ENCODE results near the gene GTF2H4. TPM values are rescaled to one million over a fixed set of nuclear protein-coding genes. Genes with fewer than 3 reads are reported as not detected.
A peak's percentile ranks its signal among the peaks of the same experiment; 100 is the strongest.

Gene GTF2H4
- total and polyA plus RNA-seq, 2 of the 8 experiments (the other 6 are each of a cell fraction or from before 2014, with no cell fraction given), result 42.3 to 53.4 TPM

GRCh38 chr6:30880698-30881252 lies 27.2 kb upstream of the GTF2H4 start:
- Histone ChIP-seq H3K18ac (ENCODE audit: extremely low read depth, low read length) (peak overlapping the region; percentile 62; the same call in 1 of the 2 replicates), H3K27ac (ENCODE audit: low read depth, low read length) (peak overlapping the region; percentile 70), H3K4ac (replicated peaks; ENCODE audit: insufficient read length, low read depth, low read length) (no peak overlapping the region), H4K8ac (ENCODE audit: extremely low read depth, insufficient read depth, low read length) (no peak overlapping the region), H3K9me3 (ENCODE audit: insufficient read depth in 2 of 2, low read depth in 1 of 2, low read length in 1 of 2) (no peaks in the 10 kb centered on the region), H3K27me3 (replicated peaks in 1 of 4; ENCODE audit: control insufficient read depth in 3 of 4, extremely low read depth in 1 of 4, insufficient read depth in 3 of 4, low read length in 3 of 4) (no peaks in the 10 kb centered on the region), H3K4me3 (ENCODE audit: extremely low read depth in 1 of 4, insufficient read depth in 2 of 4, low read depth in 3 of 4, low read length in 4 of 4) (peak overlapping the region; percentile 41 to 86 (median 52)), H3K4me1 (replicated peaks in 1 of 4; ENCODE audit: control insufficient read depth in 3 of 4, insufficient read depth in 4 of 4, low read length in 3 of 4) (peaks cover 7 to 50% (median 33%) of the 10 kb centered on the region in 4 experiments), H3K4me2 (ENCODE audit: insufficient read depth in 1 of 2, low read depth in 2 of 2, low read length in 2 of 2) (peak overlapping the region; percentile 92 to 94), H4K5ac (ENCODE audit: insufficient read length, low read depth, low read length) (peak overlapping the region; percentile 30), H4K91ac (replicated peaks; ENCODE audit: insufficient read length, low read length) (no peak overlapping the region), H3K79me1 (ENCODE audit: low read depth, low read length) (peaks cover 11% of the 10 kb centered on the region; the same call in 1 of the 2 replicates), H4K20me1 (replicated peaks in 1 of 2; ENCODE audit: control insufficient read depth in 1 of 2, insufficient read depth in 2 of 2, low read length in 2 of 2) (peaks cover 0 to 9% of the 10 kb centered on the region in 2 experiments), H3K14ac (ENCODE audit: insufficient read length) (no peak overlapping the region), H2BK120ac (replicated peaks; ENCODE audit: low read depth, low read length) (no peak overlapping the region), H3K23ac (ENCODE audit: insufficient read length) (no peak overlapping the region), H3K36me3 (ENCODE audit: control insufficient read depth in 2 of 4, insufficient read depth in 4 of 4, low read length in 3 of 4) (no peaks in the 10 kb centered on the region), H2BK12ac (ENCODE audit: low read depth, low read length) (peak overlapping the region; percentile 89; the same call in 1 of the 2 replicates), H3K23me2 (ENCODE audit: low read depth, low read length) (peaks cover 33% of the 10 kb centered on the region), H2BK5ac (ENCODE audit: low read depth, low read length) (peak overlapping the region; percentile 96; the same call in 1 of the 2 replicates), H3K9ac (replicated peaks in 1 of 4; ENCODE audit: extremely low read depth in 1 of 4, low read depth in 3 of 4, low read length in 3 of 4) (peak overlapping the region in 3 of 4 experiments; percentile 29 to 66 (median 65); a peak in 4 of 7 replicates), H2BK20ac (ENCODE audit: low read length) (peak overlapping the region; percentile 67), H2AFZ (ENCODE audit: low read length) (no peak overlapping the region), H3K56ac (replicated peaks; ENCODE audit: insufficient read length, low read depth, low read length) (no peak overlapping the region), H2AK5ac (ENCODE audit: low read depth, low read length) (no peak overlapping the region), H3K79me2 (ENCODE audit: control insufficient read depth in 1 of 2, insufficient read depth in 2 of 2, low read length in 2 of 2) (peaks cover 5 to 33% of the 10 kb centered on the region in 2 experiments; a peak in 3 of 4 replicates), H2BK15ac (ENCODE audit: low read length) (no peak overlapping the region)
- ChIA-PET POLR2A (ENCODE audit: partially characterized antibody) (interaction anchor here (0.6 to 19.5 kb wide), 15 partner anchors 9 to 291 kb away, joined by 3 to 452 read pairs (median 4); partner anchors contain the start of genes FLOT1, IER3 and VARS2), CTCF (ENCODE audit: partially characterized antibody) (interaction anchor here (1.0 to 29.0 kb wide), 13 partner anchors 11 to 427 kb away, joined by 3 to 610 read pairs (median 5); partner anchors contain the start of gene GTF2H4)
- 4% methylated on average over 12 of the region's 16 CpGs; no CpG with 5 or more reads in 1 of the 2 experiments for WGBS, 2 experiments (ENCODE audit: extremely low coverage in 1 of 2, insufficient coverage in 1 of 2, insufficient read length in 1 of 2, insufficient replicate concordance in 2 of 2, low coverage in 1 of 2, low lambda C conversion rate in 2 of 2, missing lambda C conversion rate in 1 of 2)
- no peak for FAIRE-seq
- DNase-seq (ENCODE audit: low read depth in 1 of 2, low spot score in 2 of 2), result peak in 1 of 2 experiments; percentile 85
- TF ChIP-seq USF2 (IDR thresholded peaks at IDR 0.05; ENCODE audit: low read length) (no peak), CHD2 (IDR thresholded peaks at IDR 0.05; ENCODE audit: low read length) (no peak), MAFK (IDR thresholded peaks at IDR 0.05; ENCODE audit: low read depth, low read length) (no peak), RBBP5 (IDR thresholded peaks at IDR 0.05; ENCODE audit: borderline replicate concordance, low read depth, low read length) (no peak; the same call in 1 of the 2 replicates), SAP30 (IDR thresholded peaks at IDR 0.05; ENCODE audit: insufficient read depth, insufficient replicate concordance, low read length) (no peak), YY1 (IDR thresholded peaks at IDR 0.05; ENCODE audit: low read depth, low read length) (no peak), TAF1 (IDR thresholded peaks at IDR 0.05; ENCODE audit: low read depth, low read length) (0 out of 2 replicates have a peak, but pooled peaks have one; percentile 45), KDM5A (IDR thresholded peaks at IDR 0.05; ENCODE audit: low read length) (no peak)

Measured in H1 (cell line).